Measurements from ENCODE around the gene SYNDIG1L.
"Not testable (repeated sequence)": the region's sequence is repeated elsewhere in the genome, so short reads cannot be mapped to it uniquely, and the experiment has no call there.

Gene SYNDIG1L

DNA sequence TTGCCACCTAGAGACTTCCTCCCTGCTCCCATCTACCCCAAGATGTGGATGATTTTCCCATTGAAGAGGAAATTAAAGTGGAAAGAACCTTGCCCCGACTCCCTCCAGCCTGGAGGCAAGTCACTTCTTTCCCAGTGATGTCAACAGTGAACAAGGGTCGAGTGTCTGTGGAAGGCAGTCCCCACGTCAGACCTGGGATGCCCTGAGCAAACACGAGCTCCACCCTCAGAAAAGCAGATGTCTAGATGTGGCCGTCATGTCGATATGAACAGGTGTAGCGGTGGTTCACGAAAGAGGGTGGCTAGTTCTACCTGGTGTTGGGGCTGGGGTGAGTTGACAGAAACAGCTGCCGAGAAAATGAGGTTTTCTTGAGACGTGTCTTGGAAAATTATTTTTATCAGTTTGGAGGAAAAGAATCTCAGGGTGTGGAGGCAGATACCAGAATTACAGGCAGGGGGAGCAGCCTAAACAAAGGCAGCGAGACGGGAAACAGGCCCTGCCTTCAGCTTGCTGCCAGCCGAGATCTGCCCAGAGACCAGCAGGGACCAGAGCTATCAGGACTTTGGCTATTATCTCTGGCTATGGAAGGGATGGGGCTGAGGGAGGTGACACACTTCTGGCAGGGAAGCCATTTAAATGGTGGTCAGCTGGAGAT is 25.9 kb downstream of the SYNDIG1L start:
- DNase-seq (ENCODE audit: low read depth): no peak
- H3K4me3 ChIP-seq (ENCODE audit: low read length): no peak overlapping the region
- TF ChIP-seq, protein P1, sequence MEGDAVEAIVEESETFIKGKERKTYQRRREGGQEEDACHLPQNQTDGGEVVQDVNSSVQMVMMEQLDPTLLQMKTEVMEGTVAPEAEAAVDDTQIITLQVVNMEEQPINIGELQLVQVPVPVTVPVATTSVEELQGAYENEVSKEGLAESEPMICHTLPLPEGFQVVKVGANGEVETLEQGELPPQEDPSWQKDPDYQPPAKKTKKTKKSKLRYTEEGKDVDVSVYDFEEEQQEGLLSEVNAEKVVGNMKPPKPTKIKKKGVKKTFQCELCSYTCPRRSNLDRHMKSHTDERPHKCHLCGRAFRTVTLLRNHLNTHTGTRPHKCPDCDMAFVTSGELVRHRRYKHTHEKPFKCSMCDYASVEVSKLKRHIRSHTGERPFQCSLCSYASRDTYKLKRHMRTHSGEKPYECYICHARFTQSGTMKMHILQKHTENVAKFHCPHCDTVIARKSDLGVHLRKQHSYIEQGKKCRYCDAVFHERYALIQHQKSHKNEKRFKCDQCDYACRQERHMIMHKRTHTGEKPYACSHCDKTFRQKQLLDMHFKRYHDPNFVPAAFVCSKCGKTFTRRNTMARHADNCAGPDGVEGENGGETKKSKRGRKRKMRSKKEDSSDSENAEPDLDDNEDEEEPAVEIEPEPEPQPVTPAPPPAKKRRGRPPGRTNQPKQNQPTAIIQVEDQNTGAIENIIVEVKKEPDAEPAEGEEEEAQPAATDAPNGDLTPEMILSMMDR (IDR thresholded peaks at IDR 0.05; ENCODE audit: insufficient read depth, low read depth, low read length, missing control alignments): no peak

DNA sequence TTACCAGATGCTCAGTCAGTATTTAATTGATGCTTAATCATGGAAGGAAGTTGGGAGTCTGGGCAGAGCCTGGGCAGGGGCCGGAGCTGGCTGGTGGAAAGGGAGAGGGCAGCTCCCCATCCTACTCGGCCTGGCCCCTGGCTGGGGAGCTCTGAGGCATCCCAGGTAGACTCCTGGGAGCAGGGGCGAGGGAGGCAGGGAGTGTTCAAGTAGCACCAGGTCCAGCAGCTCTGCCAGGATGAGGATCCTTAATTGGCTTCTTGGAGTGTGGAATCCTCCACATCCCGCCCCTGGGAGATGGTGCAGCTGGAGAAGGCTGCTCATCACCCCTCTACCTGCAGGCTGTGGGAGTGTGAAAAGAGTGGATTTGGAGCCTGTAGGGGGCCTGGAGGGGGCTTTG is 30.9 kb downstream of the SYNDIG1L start:
- TF ChIP-seq, protein P1 (IDR thresholded peaks at IDR 0.05; ENCODE audit: insufficient read depth, low read depth, low read length, missing control alignments): no peak
- H3K4me3 ChIP-seq (ENCODE audit: low read length): no peak overlapping the region
- DNase-seq (ENCODE audit: low read depth): no peak

DNA sequence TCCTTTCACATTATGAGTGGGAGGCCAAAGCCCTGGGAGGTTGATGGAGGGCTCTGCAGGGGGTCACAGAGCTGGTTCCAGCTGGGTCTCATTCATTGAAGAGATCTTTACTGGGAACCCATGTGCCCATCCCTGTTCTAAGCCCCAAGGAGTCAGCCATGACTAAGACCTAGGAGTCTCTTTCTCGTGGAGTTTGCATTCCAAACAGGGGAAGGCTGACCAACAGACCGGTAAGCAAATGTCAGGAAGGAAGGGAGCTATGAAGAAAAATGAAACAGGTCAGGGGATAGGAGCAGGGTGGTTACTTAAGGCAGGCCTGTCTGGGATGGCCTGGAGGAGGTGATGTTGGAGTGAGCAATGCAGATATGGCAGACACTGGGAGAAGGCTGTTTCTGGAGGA is 31.5 kb downstream of the SYNDIG1L start:
- DNase-seq (ENCODE audit: low read depth): no peak
- no peak overlapping the region for H3K4me3 ChIP-seq (ENCODE audit: low read length)
- TF ChIP-seq, protein P1 (IDR thresholded peaks at IDR 0.05; ENCODE audit: insufficient read depth, low read depth, low read length, missing control alignments): no peak

DNA sequence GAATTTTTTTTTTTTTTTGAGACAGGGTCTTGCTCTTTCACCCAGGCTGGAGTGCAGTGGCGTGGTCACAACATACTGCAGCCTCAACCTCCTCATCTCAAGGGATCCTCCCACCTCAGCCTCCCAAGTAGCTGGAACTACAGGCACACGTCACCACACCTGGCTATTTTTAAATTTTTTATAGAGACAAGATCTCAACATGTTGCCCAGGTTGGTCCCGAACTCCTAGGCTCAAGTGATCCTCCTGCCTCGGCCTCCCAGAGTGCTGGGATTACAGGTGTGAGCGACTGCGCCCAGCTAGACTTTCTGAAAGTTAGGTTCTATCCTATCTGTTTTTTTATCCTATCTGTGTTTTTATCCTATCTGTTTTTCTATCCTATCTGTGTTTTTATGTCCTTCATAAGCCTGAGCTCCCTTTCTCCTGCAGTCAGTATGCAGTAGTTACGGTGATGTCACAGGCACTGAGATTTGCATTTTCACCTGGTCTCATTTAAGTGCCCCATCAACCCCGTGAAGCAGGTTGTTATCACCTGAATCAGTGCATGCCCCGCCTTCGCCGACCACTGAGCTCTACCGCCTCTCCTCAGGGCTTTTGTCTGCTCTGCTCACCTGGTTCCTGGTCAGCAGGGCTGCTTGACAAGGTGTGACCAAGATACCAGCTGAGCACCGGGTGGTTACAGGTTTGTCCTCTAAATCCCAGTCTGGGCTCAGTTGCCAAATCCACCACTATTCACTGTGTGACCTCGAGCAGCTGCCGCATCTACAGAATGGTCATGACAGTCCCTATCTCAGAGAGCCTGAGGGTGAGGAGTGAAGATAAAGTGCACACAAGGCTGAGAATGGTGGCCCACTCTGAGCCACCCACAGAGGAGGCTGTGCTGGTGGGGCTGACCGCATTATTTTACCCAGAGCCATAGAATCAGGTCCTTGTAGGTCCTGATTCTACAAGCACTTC is 33.1 kb downstream of the SYNDIG1L start:
- TF ChIP-seq, protein P1 (IDR thresholded peaks at IDR 0.05; ENCODE audit: insufficient read depth, low read depth, low read length, missing control alignments): no peak
- no peak overlapping the region for H3K4me3 ChIP-seq (ENCODE audit: low read length)
- no peak for DNase-seq (ENCODE audit: low read depth)

DNA sequence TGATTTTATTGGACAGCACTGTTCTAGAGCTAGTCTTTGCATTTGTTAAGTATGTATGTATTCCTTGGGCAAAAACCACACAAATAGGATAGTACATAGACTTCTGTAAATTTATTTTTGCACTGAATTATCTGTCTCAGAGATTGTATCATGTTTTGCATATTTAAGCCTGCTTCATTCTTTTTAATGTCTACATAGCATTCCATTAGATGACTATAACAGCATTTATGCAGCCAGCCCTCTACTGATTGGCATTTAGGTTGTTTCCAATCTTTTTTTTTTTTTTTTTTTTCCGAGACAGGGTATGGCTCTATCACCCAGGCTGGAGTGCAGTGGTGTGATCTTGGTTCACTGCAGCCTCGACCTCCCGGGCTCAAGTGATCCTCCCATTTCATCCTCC is 34.5 kb downstream of the SYNDIG1L start:
- H3K4me3 ChIP-seq (ENCODE audit: low read length): no peak overlapping the region
- TF ChIP-seq, protein P1 (IDR thresholded peaks at IDR 0.05; ENCODE audit: insufficient read depth, low read depth, low read length, missing control alignments): no peak
- DNase-seq (ENCODE audit: low read depth): no peak

DNA sequence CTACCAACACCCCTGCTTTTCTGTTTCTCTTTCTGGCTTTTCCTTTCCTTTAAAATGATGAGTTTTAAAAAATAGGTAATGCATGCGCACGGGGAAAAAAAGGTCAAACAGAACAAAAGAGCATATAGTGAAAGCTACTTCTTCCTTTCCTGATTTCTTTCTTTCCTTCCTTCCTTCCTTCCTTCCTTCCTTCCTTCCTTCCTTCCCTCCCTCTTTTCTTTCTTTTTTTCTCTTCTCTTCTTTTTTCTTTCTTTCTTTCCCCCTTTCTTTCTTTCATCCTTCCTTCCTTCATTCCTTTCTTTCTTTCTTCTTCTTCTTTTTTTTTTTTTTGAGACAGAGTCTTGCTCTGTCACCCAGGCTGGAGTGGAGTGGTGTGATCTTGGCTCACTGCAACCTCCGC is 35.5 kb downstream of the SYNDIG1L start:
- not testable (repeated sequence) for DNase-seq (ENCODE audit: low read depth); H3K4me3 ChIP-seq (ENCODE audit: low read length)

DNA sequence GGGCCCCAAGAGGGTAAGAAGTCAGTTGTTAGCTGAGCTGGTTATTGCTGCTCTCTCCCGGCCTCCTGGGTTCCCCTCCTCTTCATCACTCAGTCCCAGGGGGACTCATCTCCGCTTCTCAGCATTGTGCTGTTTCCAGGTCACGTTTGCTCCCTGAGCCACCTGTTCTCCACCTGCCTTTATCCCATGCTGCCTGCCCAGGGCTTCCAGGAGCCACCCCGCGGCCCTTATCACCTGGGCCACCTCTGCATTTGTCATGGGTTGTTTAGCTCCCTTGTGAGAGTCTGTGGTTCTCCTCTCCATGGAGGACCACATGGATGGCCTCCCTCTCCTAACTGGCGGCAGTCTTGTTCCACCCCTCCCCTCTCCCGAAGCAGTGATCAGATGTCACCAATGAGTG is 36.0 kb downstream of the SYNDIG1L start:
- TF ChIP-seq, protein P1 (IDR thresholded peaks at IDR 0.05; ENCODE audit: insufficient read depth, low read depth, low read length, missing control alignments): no peak
- DNase-seq (ENCODE audit: low read depth): no peak

More for the DNA sequence above, 36.0 kb downstream of the SYNDIG1L start:
- no peak overlapping the region for H3K4me3 ChIP-seq (ENCODE audit: low read length)

Data from epithelial cell of esophagus (primary cell).